SK-N-MC (cell line): ENCODE results near the gene DOCK10.

Experiments used
- DNase-seq: peaks from one replicate; pipeline ENCODE4 v3.0.0-alpha.2; 2011; ENCODE audit warnings: low read depth, low spot score
- H3K27ac ChIP-seq: fragments of 200-600 bp; sonication (generic); 2 replicates; pipeline ENCODE4 v1.5.1; 2016; ENCODE audit warnings: mixed run types
- H3K36me3 ChIP-seq: fragments of 200-600 bp; sonication (generic); 2 replicates; pipeline ENCODE4 v1.6.1; 2017; ENCODE audit warnings: antibody characterized with exemption, low read length, mixed read lengths; ENCODE audit not compliant: insufficient read depth
- H3K4me3 ChIP-seq: fragments of 200-600 bp; sonication (generic); 2 replicates; pipeline ENCODE4 v1.5.1; 2016
- H3K9ac ChIP-seq: fragments of 200-600 bp; sonication (generic); 2 replicates; pipeline ENCODE4 v1.8.0; 2017; ENCODE audit warnings: mixed run types, mixed read lengths; ENCODE audit not compliant: insufficient read length
- H3K9me3 ChIP-seq: fragments of 200-600 bp; sonication (generic); 2 replicates; pipeline ENCODE4 v1.6.1; 2017; ENCODE audit warnings: low read depth, mild to moderate bottlenecking, antibody characterized with exemption, low read length, moderate library complexity, mixed read lengths
- EZH2 ChIP-seq: fragments of 200-600 bp; sonication (generic); IDR thresholded peaks from one replicate; pipeline ENCODE4 v1.6.1; 2017; ENCODE audit warnings: antibody characterized with exemption
- FOXP2 ChIP-seq: optimal IDR thresholded peaks from 2 replicates; pipeline ENCODE3; 2011; ENCODE audit warnings: mild to moderate bottlenecking, moderate library complexity; ENCODE audit not compliant: insufficient read depth; ENCODE audit errors: extremely low read length, control extremely low read depth
- POLR2AphosphoS5 ChIP-seq: IDR thresholded peaks from 2 replicates; pipeline ENCODE4 v1.6.1; 2012; ENCODE audit warnings: mild to moderate bottlenecking, low read depth, low read length, borderline replicate concordance

The DOCK10 gene

DNA sequence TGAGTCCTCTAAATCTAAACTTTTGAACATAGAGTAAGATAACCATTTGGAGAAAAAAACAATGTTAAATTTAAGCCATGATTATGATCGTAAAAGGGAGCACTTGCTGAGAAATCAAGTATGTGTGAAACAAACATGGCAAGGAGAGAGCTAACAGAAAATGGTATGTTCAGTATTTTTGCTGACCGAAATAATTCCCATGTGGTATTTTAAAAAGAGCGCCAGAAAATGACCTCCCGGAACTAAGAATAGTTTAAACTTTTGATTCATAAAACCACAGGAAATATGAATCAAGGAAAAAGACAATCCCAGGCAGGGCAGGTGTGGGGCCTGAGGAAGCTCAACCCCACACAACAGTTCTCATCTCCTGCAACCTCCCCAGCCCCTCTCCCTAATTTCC, 74.2 kb downstream of the DOCK10 start:
- no peak overlapping the region for H3K9ac ChIP-seq
- TF ChIP-seq EZH2 (no peak), FOXP2 (no peak), POLR2AphosphoS5 (no peak)
- H3K27ac ChIP-seq = no peak overlapping the region
- H3K36me3 ChIP-seq = no peaks in the 10 kb centered on the region
- no peaks in the 10 kb centered on the region for H3K9me3 ChIP-seq
- H3K4me3 ChIP-seq = no peak overlapping the region
- DNase-seq = no peak

DNA sequence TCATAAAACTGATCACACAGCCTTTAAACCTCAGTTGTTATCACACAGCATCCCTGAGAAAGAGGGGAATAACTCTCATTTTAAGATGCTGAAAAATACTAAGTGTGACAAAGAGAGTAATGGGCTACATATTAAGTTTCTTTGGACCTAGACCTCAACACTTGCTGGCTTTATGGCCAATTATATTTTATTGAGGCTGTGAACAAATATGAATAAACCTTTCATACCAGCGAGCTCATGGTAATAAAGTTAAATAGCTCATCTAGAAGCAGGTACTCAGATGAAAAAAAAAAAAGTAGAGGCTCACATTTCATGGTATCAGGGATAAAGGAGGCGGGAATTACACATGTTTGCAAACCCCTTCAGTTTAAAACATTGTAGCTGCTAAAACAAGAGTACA, 75.7 kb downstream of the DOCK10 start:
- TF ChIP-seq POLR2AphosphoS5 = no peak
- no peak for TF ChIP-seq FOXP2
- no peak for TF ChIP-seq EZH2
- Histone ChIP-seq H3K9ac (no peak overlapping the region), H3K4me3 (no peak overlapping the region), H3K9me3 (no peaks in the 10 kb centered on the region), H3K27ac (no peak overlapping the region), H3K36me3 (no peaks in the 10 kb centered on the region)
- no peak for DNase-seq

DNA sequence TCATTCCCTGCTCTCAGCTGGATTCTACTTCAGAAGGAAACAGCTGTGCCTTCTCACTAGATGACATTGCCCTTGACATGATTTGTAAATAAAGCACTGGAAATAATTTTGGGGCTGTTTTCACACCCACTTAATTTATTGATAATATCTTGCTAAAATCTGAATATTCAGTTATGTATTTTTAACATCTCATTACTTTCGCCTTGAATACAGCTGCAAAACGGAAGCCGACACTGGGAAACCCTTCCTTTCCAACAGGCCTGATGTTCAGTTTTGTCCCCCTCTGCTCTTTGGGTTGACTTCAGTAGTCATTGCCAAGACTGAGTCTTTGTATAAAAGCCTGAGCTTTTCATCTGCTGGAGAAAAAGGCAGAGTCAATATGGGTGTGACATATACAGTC, 82.7 kb downstream of the DOCK10 start:
- Histone ChIP-seq H3K4me3 (no peak overlapping the region), H3K9me3 (no peaks in the 10 kb centered on the region), H3K36me3 (no peaks in the 10 kb centered on the region), H3K9ac (no peak overlapping the region), H3K27ac (no peak overlapping the region)
- TF ChIP-seq FOXP2 (no peak), EZH2 (no peak), POLR2AphosphoS5 (no peak)
- DNase-seq = no peak

DNA sequence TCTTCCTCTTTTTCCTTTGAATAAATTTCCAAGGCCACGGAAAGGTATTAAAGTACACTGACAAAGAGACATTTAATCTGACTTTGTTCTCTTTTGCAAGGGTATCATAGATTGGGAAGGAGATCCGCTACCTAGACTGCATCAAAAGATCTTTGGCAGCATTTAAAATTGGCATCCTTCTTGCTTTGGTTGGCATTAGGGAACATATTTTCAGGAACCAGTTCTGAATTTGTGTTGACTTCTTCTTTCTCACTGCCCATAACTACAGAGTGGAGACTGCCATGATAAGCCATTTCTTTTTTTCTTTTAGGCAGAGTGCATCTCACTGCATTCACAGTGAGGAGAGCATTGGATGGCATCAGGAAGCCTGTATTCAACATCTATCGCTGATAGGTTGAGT, 83.4 kb downstream of the DOCK10 start:
- Histone ChIP-seq H3K36me3 (no peaks in the 10 kb centered on the region), H3K9me3 (no peaks in the 10 kb centered on the region), H3K4me3 (peak overlapping the region; percentile 4; the same call in 1 of the 2 replicates), H3K27ac (peak overlapping the region; percentile 44; the same call in 1 of the 2 replicates), H3K9ac (no peak overlapping the region)
- TF ChIP-seq EZH2 (no peak), FOXP2 (no peak), POLR2AphosphoS5 (no peak)
- DNase-seq = no peak

DNA sequence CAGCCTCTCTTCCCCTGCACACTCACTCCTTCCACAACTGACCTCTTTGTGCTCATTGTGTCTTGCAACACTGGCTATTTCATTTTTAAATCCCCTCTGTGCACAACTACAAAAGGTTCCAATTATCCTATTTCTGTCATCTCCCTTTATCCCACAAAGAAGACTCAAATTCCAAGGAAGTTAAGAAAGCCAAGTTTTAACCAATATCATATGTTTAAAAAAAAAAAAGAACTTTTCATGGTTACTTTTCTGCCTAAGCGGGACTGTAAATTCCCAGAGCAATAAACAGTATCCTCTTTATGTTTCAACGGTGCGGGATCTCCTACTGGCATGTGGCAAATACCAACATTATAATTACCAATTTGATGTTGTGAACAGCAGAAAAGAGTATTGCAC, 83.8 kb downstream of the DOCK10 start:
- Histone ChIP-seq H3K36me3 (no peaks in the 10 kb centered on the region), H3K4me3 (peak overlapping the region; percentile 4; the same call in 1 of the 2 replicates), H3K27ac (peak overlapping the region; percentile 44; the same call in 1 of the 2 replicates), H3K9me3 (no peaks in the 10 kb centered on the region), H3K9ac (no peak overlapping the region)
- TF ChIP-seq POLR2AphosphoS5 (no peak), EZH2 (no peak), FOXP2 (no peak)
- DNase-seq = no peak

DNA sequence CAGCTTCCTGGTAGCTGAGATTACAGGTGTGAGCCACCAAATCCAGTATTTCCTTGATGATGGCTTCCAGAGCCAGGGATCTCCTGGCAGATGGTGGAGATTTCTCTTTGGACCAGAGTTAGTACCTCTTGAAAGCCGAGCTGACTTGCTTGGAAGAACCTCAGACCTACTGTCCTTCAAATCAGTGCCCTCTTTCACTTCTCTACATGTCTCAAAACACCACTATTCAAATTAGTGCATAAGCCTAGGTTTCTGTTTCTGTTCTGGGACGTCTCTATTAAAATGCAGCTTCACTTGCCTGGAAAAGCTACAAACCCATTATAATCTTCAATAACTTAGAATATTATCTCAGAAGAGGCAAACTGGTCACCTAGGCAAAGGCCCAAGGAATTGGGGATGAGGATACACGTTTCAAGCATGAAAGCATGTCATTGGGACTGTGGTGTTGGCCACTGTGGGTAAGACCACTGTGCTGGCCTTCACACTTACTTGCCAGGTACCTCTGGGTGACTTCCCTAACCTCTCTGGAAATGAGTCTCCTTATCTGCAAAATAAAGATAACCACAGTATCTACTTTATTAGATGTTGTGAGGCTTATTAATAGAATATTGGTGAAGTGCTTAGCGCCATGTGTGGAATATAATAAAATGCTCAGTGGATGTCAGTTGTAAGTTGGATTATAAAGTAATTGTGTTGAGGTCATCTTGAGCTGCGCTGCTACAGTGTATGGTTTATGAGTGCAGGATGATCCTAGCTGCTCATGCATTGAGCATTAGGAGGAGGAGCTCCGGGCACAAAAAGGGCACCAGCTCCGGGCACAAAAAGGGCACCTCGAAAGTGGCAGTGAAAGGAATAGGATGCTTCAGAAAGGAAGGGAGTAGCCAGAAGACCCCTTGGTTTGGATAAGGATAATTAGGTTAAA, 84.5 kb downstream of the DOCK10 start:
- Histone ChIP-seq H3K4me3 (no peak overlapping the region), H3K9me3 (no peaks in the 10 kb centered on the region), H3K27ac (no peak overlapping the region), H3K9ac (no peak overlapping the region), H3K36me3 (no peaks in the 10 kb centered on the region)
- TF ChIP-seq FOXP2 (no peak), POLR2AphosphoS5 (no peak), EZH2 (no peak)
- DNase-seq = no peak

DNA sequence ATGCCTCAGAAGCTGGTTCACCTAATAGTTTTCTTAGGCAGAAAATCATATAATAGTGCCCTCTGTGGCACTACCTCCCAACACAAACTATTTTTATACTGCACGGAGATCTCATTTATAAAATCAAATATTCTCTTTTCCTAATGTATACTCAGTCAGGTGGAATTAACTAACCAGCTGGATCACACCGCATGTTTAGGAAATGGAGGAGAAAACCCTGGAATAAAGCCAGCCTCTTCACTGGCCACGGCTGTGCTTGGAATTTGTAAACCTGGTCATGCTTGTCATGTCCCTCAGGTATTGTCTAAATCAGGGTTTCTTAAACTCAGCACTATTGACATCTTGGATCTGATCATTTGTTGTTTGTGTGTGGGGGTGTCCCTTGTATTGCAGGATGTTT, 85.6 kb downstream of the DOCK10 start:
- no peak for DNase-seq
- TF ChIP-seq POLR2AphosphoS5 (no peak), EZH2 (no peak), FOXP2 (no peak)
- H3K4me3 ChIP-seq = no peak overlapping the region

DNA sequence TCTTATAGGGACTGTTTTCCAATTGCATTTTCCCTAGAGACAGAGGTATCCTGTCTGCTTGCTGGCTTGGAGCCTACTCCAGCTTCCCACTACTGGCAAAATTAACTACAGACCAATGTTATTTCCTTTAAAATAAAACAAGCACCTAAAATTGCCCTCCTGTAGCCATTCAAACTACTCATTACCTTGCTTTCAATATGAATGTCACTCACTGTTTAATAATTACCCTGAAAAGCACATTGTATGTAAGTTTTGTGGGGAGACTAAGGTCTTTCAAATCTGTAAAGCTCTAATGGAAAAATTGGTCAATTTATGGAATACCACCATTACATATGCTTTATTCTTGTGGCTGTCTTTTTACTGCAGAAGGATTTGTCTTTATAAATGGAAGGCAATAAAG, 87.3 kb downstream of the DOCK10 start:
- TF ChIP-seq EZH2 (no peak), FOXP2 (no peak), POLR2AphosphoS5 (no peak)

More for the DNA sequence above, 85.6 kb downstream of the DOCK10 start:
- no peak overlapping the region for H3K27ac ChIP-seq
- H3K9me3 ChIP-seq = no peaks in the 10 kb centered on the region
- H3K36me3 ChIP-seq = no peaks in the 10 kb centered on the region
- no peak overlapping the region for H3K9ac ChIP-seq

More for the DNA sequence above, 87.3 kb downstream of the DOCK10 start:
- Histone ChIP-seq H3K4me3 (no peak overlapping the region), H3K9me3 (no peaks in the 10 kb centered on the region), H3K36me3 (no peaks in the 10 kb centered on the region), H3K27ac (no peak overlapping the region), H3K9ac (no peak overlapping the region)
- no peak for DNase-seq
